HCT116 (cell line): ENCODE results near the gene MAPK1. TPM values are rescaled to one million over a fixed set of nuclear protein-coding genes. Genes with fewer than 3 reads are reported as not detected.

Experiments used
- ATAC-seq: fragments of 200-7000 bp; cut with Tn5 transposase; 2 replicates; pipeline ENCODE4 v1.9.1; 2020; ENCODE audit warnings: mild to moderate bottlenecking, moderate library complexity
- BruUV-seq: library from RNA; stranded (reverse); fragments of 400-500 nt; replicated peaks from 2 replicates; lab custom pipeline; 2021; lab: Mats Ljungman, UMichigan
- CTCF ChIA-PET: fragments of 300-600 bp; sonication (Branson Sonifier 250); formaldehyde crosslinking; loops from one replicate; lab custom pipeline; 2021; ENCODE audit warnings: antibody characterized with exemption; lab: Charles Lee
- POLR2A ChIA-PET: fragments of 300-600, 350-600 bp; sonication (Branson Sonifier 250); formaldehyde crosslinking; loops from one replicate; lab custom pipeline; 2021; ENCODE audit warnings: antibody characterized with exemption; lab: Charles Lee
- RAD21 ChIA-PET, 2 experiments: fragments of 300-600 bp; sonication (Branson Sonifier 250); formaldehyde crosslinking; loops; one replicate each; lab custom pipeline; 2023; ENCODE audit warnings: low total read pairs in 2 of 2; ENCODE audit not compliant: uncharacterized antibody in 2 of 2, unreplicated experiment in 2 of 2, low non-redundant PET in 1 of 2; lab: Charles Lee
- DNase-seq: peaks from one replicate; pipeline ENCODE4 v3.0.0-alpha.2; 2010; ENCODE audit warnings: low read depth, low spot score
- H2AFZ ChIP-seq: fragments of 200-600 bp; shearing (Covaris generic), sonication (generic); 2 replicates; pipeline ENCODE4 v1.6.1; 2017; ENCODE audit warnings: low read depth, mixed run types, mixed read lengths, antibody characterized with exemption, low read length; ENCODE audit not compliant: poor library complexity, severe bottlenecking
- H3K27ac ChIP-seq: 2 replicates; pipeline ENCODE4 v1.5.1; 2012; ENCODE audit warnings: low read depth, low read length
- H3K27me3 ChIP-seq: fragments of 200-600 bp; sonication (generic); 2 replicates; pipeline ENCODE4 v1.6.1; 2016; ENCODE audit warnings: mixed run types, low read length, mixed read lengths; ENCODE audit not compliant: insufficient read depth
- H3K36me3 ChIP-seq, 2 experiments: fragments of 200-500 bp in 1 of 2; fragments of 200-600 bp in 1 of 2; sonication (Bioruptor generic) in 1 of 2; sonication (generic) in 1 of 2; 2 replicates each; pipeline versions ENCODE4 v1.5.1 to v1.6.1; 2014 to 2016; ENCODE audit warnings: low read length in 2 of 2, inconsistent platforms in 1 of 2, mixed read lengths in 1 of 2, mixed run types in 1 of 2; ENCODE audit not compliant: insufficient read depth in 2 of 2, control insufficient read depth in 1 of 2
- H3K4me1 ChIP-seq, 2 experiments: fragments of 200-600 bp in 1 of 2; sonication (generic) in 1 of 2; 2 replicates each; pipeline versions ENCODE4 v1.5.1 to v1.6.1; 2012 to 2017; ENCODE audit warnings: low read length in 2 of 2, inconsistent platforms in 1 of 2, mild to moderate bottlenecking in 1 of 2, mixed read lengths in 1 of 2, mixed run types in 1 of 2, moderate library complexity in 1 of 2; ENCODE audit not compliant: insufficient read depth in 2 of 2, control insufficient read depth in 1 of 2
- H3K4me2 ChIP-seq: fragments of 200-600 bp; sonication (generic); 2 replicates; pipeline ENCODE4 v1.6.1; 2017; ENCODE audit warnings: mixed run types, low read length, mixed read lengths
- H3K4me3 ChIP-seq, 2 experiments: fragments of 200-600 bp in 1 of 2; sonication (generic) in 1 of 2; replicated peaks in 1 of 2; 2 replicates each; pipeline ENCODE4 v1.5.1; 2011 to 2016; ENCODE audit warnings: low read length in 2 of 2, control low read depth in 1 of 2, low read depth in 1 of 2, mild to moderate bottlenecking in 1 of 2, mixed read lengths in 1 of 2, mixed run types in 1 of 2
- H3K79me2 ChIP-seq: fragments of 200-600 bp; sonication (generic); 2 replicates; pipeline ENCODE4 v1.6.1; 2017; ENCODE audit warnings: mild to moderate bottlenecking, mixed run types, low read length, moderate library complexity, mixed read lengths; ENCODE audit not compliant: insufficient read depth
- H3K9ac ChIP-seq: fragments of 200-600 bp; sonication (generic); 2 replicates; pipeline ENCODE4 v1.6.1; 2016; ENCODE audit warnings: low read length, mixed read lengths
- H3K9me2 ChIP-seq: fragments of 200-600 bp; sonication (generic), shearing (Covaris generic); 2 replicates; pipeline ENCODE4 v1.6.1; 2017; ENCODE audit warnings: mixed run types, mild to moderate bottlenecking, moderate library complexity; ENCODE audit not compliant: insufficient read depth
- H3K9me3 ChIP-seq, 2 experiments: fragments of 200-500 bp in 1 of 2; fragments of 200-600 bp in 1 of 2; sonication (Bioruptor generic) in 1 of 2; sonication (generic) in 1 of 2; 2 replicates each; pipeline ENCODE4 v1.6.1; 2014 to 2017; ENCODE audit warnings: low read length in 2 of 2, mixed read lengths in 2 of 2, inconsistent platforms in 1 of 2, low read depth in 1 of 2, mild to moderate bottlenecking in 1 of 2, mixed run types in 1 of 2, moderate library complexity in 1 of 2; ENCODE audit not compliant: control insufficient read depth in 1 of 2, insufficient read depth in 1 of 2
- H4K20me1 ChIP-seq: fragments of 200-600 bp; sonication (generic), shearing (Covaris generic); 2 replicates; pipeline ENCODE4 v1.6.1; 2017; ENCODE audit warnings: mixed run types, mild to moderate bottlenecking, moderate library complexity; ENCODE audit not compliant: insufficient read depth
- CBX3 ChIP-seq: IDR thresholded peaks from 2 replicates; pipeline ENCODE4 v1.6.1; 2012; ENCODE audit warnings: low read depth
- CEBPB ChIP-seq: IDR thresholded peaks from 2 replicates; pipeline ENCODE4 v1.6.1; 2012; ENCODE audit warnings: low read depth
- EGR1 ChIP-seq: IDR thresholded peaks from 2 replicates; pipeline ENCODE4 v1.6.1; 2012; ENCODE audit warnings: low read depth
- ELF1 ChIP-seq: IDR thresholded peaks from 2 replicates; pipeline ENCODE4 v1.6.1; 2012; ENCODE audit warnings: low read depth, borderline replicate concordance
- EZH2phosphoT487 ChIP-seq: fragments of 200-600 bp; IDR thresholded peaks from 2 replicates; pipeline ENCODE4 v1.6.1; 2018; ENCODE audit warnings: antibody characterized with exemption, borderline replicate concordance
- FOSL1 ChIP-seq: IDR thresholded peaks from 2 replicates; pipeline ENCODE4 v1.6.1; 2012; ENCODE audit warnings: low read depth
- JUND ChIP-seq: IDR thresholded peaks from 2 replicates; pipeline ENCODE4 v1.6.1; 2012
- POLR2A ChIP-seq: IDR thresholded peaks from 2 replicates; pipeline ENCODE4 v1.7.0; 2011; ENCODE audit warnings: borderline replicate concordance; ENCODE audit not compliant: insufficient read depth, insufficient read length; ENCODE audit errors: extremely low read depth
- POLR2AphosphoS5 ChIP-seq: IDR thresholded peaks from 2 replicates; pipeline ENCODE4 v1.6.1; 2011; ENCODE audit warnings: mild to moderate bottlenecking, low read depth, low read length, moderate library complexity
- RAD21 ChIP-seq: IDR thresholded peaks from 2 replicates; pipeline ENCODE4 v1.6.1; 2012; ENCODE audit warnings: low read depth, mild to moderate bottlenecking
- REST ChIP-seq: IDR thresholded peaks from 2 replicates; pipeline ENCODE4 v1.6.1; 2012; ENCODE audit warnings: low read depth
- SIN3A ChIP-seq: IDR thresholded peaks from 2 replicates; pipeline ENCODE4 v1.6.1; 2012; ENCODE audit warnings: low read depth
- SP1 ChIP-seq: IDR thresholded peaks from 2 replicates; pipeline ENCODE4 v1.6.1; 2012; ENCODE audit warnings: low read depth
- TCF7L2 ChIP-seq: IDR thresholded peaks from 2 replicates; pipeline ENCODE4 v1.7.0; 2011; ENCODE audit warnings: borderline replicate concordance, inconsistent platforms; ENCODE audit not compliant: insufficient read depth, insufficient read length; ENCODE audit errors: extremely low read depth
- YY1 ChIP-seq: IDR thresholded peaks from 2 replicates; pipeline ENCODE4 v1.6.1; 2011; ENCODE audit warnings: low read length, low read depth, moderate library complexity, mild to moderate bottlenecking; ENCODE audit not compliant: insufficient replicate concordance; ENCODE audit errors: extremely low read depth
- ZBTB33 ChIP-seq: IDR thresholded peaks from 2 replicates; pipeline ENCODE4 v1.6.1; 2011; ENCODE audit warnings: mild to moderate bottlenecking, low read length, moderate library complexity; ENCODE audit not compliant: insufficient replicate concordance; ENCODE audit errors: extremely low read depth
- ZNF274 ChIP-seq: fragments of 200-500 bp; sonication (Bioruptor generic); IDR thresholded peaks from 2 replicates; pipeline ENCODE4 v1.6.1; 2014; ENCODE audit warnings: mild to moderate bottlenecking, low read depth, low read length, inconsistent platforms
- intact Hi-C: fragments of 100-400 bp; cut with micrococcal nuclease; formaldehyde crosslinking; loops from 2 replicates; pipeline ENCODE4 v1.10.0; 2022
- total RNA-seq: library from RNA; stranded (reverse); gene quantifications from one replicate; pipeline ENCODE4 v1.2.1, GENCODE V29; 2021; ENCODE audit not compliant: unreplicated experiment
- TF ChIP-seq, protein P1 (sequence below): IDR thresholded peaks from 2 replicates; pipeline ENCODE4 v1.6.1; 2012
- TF ChIP-seq, protein P2 (sequence below): IDR thresholded peaks from 2 replicates; pipeline ENCODE4 v1.6.1; 2012

The MAPK1 gene
- total RNA-seq, 1 experiment from 2014 or later = 137 TPM

DNA sequence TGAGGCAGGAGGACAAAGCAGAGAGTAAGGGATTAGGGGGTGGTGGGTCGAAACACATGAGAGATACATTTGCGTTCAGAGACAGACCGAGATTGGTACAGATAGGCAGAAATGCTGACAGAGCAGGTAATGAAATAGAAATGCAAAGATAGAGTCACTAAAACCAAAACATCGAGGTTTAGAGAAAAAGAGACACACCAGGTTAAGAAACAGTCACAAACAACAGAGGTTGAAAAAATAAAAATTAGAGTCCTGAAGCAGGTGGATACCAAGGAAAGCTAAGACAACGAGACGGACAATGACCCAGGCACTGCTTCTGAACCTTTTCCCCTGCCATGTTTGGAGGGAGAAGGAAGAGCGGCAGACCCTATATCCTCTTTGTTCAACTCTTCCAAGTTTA, 1.2 kb upstream of the MAPK1 start:
- H3K36me3 ChIP-seq = no peaks in the 10 kb centered on the region
- no TSS peak for BruUV-seq
- intact Hi-C loops = loop anchor here (5.0 kb wide), 1 partner anchor 216 kb away; no protein-coding TSS in a partner anchor
- ChIA-PET RAD21 (no interaction called here), POLR2A (no interaction called here), CTCF (no interaction called here)
- H3K9me2 ChIP-seq = no peaks in the 10 kb centered on the region
- no peak overlapping the region for H2AFZ ChIP-seq
- H3K79me2 ChIP-seq = peaks cover 42% of the 10 kb centered on the region
- H3K27ac ChIP-seq = no peak overlapping the region; the same call in 1 of the 2 replicates
- no peak overlapping the region; the same call in 1 of the 2 replicates for H3K9ac ChIP-seq
- H4K20me1 ChIP-seq = peaks cover 15% of the 10 kb centered on the region; the same call in 1 of the 2 replicates
- H3K27me3 ChIP-seq = no peaks in the 10 kb centered on the region
- no peak for DNase-seq
- peak overlapping the region; percentile 78 to 95 for H3K4me3 ChIP-seq
- no peak for ATAC-seq
- TF ChIP-seq CEBPB = no peak
- TF ChIP-seq, protein P1, sequence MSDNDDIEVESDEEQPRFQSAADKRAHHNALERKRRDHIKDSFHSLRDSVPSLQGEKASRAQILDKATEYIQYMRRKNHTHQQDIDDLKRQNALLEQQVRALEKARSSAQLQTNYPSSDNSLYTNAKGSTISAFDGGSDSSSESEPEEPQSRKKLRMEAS = no peak
- no peak for TF ChIP-seq SIN3A
- no peak for TF ChIP-seq FOSL1
- TF ChIP-seq YY1 = no peak
- TF ChIP-seq TCF7L2 = no peak
- no peak for TF ChIP-seq EZH2phosphoT487
- no peak for TF ChIP-seq POLR2AphosphoS5
- TF ChIP-seq REST = no peak
- TF ChIP-seq, protein P2, sequence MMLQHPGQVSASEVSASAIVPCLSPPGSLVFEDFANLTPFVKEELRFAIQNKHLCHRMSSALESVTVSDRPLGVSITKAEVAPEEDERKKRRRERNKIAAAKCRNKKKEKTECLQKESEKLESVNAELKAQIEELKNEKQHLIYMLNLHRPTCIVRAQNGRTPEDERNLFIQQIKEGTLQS = no peak
- no peak for TF ChIP-seq ZNF274
- TF ChIP-seq CBX3 = no peak
- no peak for TF ChIP-seq EGR1
- TF ChIP-seq JUND = no peak
- no peak for TF ChIP-seq ELF1
- TF ChIP-seq POLR2A = no peak
- TF ChIP-seq SP1 = no peak
- TF ChIP-seq ZBTB33 = no peak
- no peak for TF ChIP-seq RAD21
- peak overlapping the region; percentile 97 for H3K4me2 ChIP-seq
- H3K4me1 ChIP-seq = peaks cover 14 to 28% of the 10 kb centered on the region in 2 experiments
- H3K9me3 ChIP-seq = no peaks in the 10 kb centered on the region
